ENCODE results near the gene CTAG1A. TPM values are rescaled to one million over a fixed set of nuclear protein-coding genes. Genes with fewer than 3 reads are reported as not detected.

The CTAG1A gene
- total and polyA plus RNA-seq, 9 of the 15 experiments (the other 6 are each of a cell fraction or from before 2014, with no cell fraction given) = 0.32 TPM; not detected in 8

DNA sequence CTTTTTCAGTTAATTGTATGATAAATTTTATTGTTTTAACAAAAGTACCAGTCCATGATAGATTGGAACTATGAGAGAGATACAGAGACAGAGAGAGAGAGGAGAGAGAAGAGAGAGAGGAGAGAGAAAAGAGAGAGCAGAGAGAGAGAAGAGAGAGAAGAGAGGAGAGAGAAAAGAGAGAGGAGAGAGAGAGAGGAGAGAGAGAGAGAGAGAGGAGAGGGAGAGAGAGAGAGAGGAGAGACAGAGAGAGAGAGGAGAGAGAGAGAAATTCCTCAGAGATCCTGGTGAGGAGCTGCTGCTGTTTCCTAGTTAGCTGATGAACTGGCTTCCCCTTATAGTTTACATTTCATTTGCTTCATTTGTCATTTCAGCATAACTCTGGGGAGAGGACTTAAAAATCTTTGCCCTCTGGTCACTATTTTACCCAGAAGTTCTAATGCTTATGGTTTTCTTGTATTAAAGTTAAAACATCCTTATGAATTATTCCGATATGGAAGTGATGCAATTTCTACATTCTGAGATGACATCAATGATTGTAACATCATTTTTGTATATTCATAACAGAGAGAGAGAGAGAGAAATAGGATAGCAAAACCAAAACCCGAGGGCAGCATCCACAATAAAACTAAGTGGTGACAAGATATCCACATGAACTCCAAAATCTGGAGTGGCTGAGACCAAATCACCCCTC, 10.8 kb downstream of the CTAG1A start:
- no peak for DNase-seq (ENCODE audit: extremely low read depth in 1 of 4, low spot score in 3 of 4)
- BruUV-seq (replicated peaks) = no TSS peak
- POLR2A ChIA-PET = no interaction called here
- H3K9me3 ChIP-seq (replicated peaks; ENCODE audit: control insufficient read depth, insufficient read depth, low read depth, low read length) = no peaks in the 10 kb centered on the region; the same call in 1 of the 2 replicates
- CTCF ChIA-PET (ENCODE audit: low intra/inter-chr PET ratio) = no interaction called here
- no peaks in the 10 kb centered on the region for H3K36me3 ChIP-seq (ENCODE audit: control insufficient read depth, insufficient read depth, low read length)
- H2AFZ ChIP-seq (ENCODE audit: low read depth, low read length) = no peak overlapping the region
- no peak overlapping the region for H3K9ac ChIP-seq (ENCODE audit: insufficient read depth in 1 of 2, low read depth in 2 of 2, low read length in 2 of 2)
- intact Hi-C loops (cut with micrococcal nuclease) = no loop called here
- no peak overlapping the region for H3K4me2 ChIP-seq (ENCODE audit: insufficient read depth, low read length)
- 0% methylated on average over 2 of the region's 2 CpGs for WGBS (ENCODE audit: insufficient coverage, low coverage, missing lambda C conversion rate)
- peaks cover 0 to 9% of the 10 kb centered on the region in 2 experiments; a peak in 2 of 5 replicates for H3K4me1 ChIP-seq (replicated peaks in 1 of 2; ENCODE audit: control insufficient read depth in 2 of 2, insufficient read depth in 2 of 2, low read length in 2 of 2)
- H3K9me1 ChIP-seq (ENCODE audit: control insufficient read depth, insufficient read depth, low read length) = no peaks in the 10 kb centered on the region
- H3K27me3 ChIP-seq (ENCODE audit: control insufficient read depth in 2 of 2, insufficient read depth in 2 of 2, low read length in 2 of 2) = peaks cover 0 to 28% of the 10 kb centered on the region in 2 experiments; a peak in 2 of 5 replicates
- no peaks in the 10 kb centered on the region for H4K20me1 ChIP-seq (replicated peaks; ENCODE audit: control insufficient read depth, insufficient read depth, low read length)
- ATAC-seq = no peak
- in situ Hi-C loops (cut with MboI) = loop anchor here (25.0 kb wide), 1 partner anchor 142 kb away; no protein-coding TSS in a partner anchor
- H3K27ac ChIP-seq (ENCODE audit: extremely low read depth, low read depth, low read length) = no peak overlapping the region
- no peak for FAIRE-seq
- no peaks in the 10 kb centered on the region for H3K79me2 ChIP-seq (ENCODE audit: control insufficient read depth, insufficient read depth, low read length)
- H3K4me3 ChIP-seq = no peak overlapping the region
- TF ChIP-seq PML (IDR thresholded peaks at IDR 0.05; ENCODE audit: low read length) (no peak), ZBTB5 (IDR thresholded peaks at IDR 0.05) (no peak), SPI1 (IDR thresholded peaks at IDR 0.05; ENCODE audit: borderline replicate concordance, low read depth, low read length) (no peak), BRF2 (IDR thresholded peaks at IDR 0.05; ENCODE audit: borderline replicate concordance, insufficient read depth, insufficient read length) (no peak), MTF1 (CRISPR knock-in tag; IDR thresholded peaks at IDR 0.05; ENCODE audit: borderline replicate concordance) (no peak), SREBF2 (CRISPR knock-in tag; IDR thresholded peaks at IDR 0.05) (no peak), NCOA1 (IDR thresholded peaks at IDR 0.05; ENCODE audit: low read depth) (no peak), HOXB6 (CRISPR knock-in tag; IDR thresholded peaks at IDR 0.05; ENCODE audit: borderline replicate concordance) (no peak), MAFG (tag; conservative IDR thresholded peaks at IDR 0.05) (no peak), DLX4 (CRISPR knock-in tag; IDR thresholded peaks at IDR 0.05) (no peak)
- TF ChIP-seq, protein P1, sequence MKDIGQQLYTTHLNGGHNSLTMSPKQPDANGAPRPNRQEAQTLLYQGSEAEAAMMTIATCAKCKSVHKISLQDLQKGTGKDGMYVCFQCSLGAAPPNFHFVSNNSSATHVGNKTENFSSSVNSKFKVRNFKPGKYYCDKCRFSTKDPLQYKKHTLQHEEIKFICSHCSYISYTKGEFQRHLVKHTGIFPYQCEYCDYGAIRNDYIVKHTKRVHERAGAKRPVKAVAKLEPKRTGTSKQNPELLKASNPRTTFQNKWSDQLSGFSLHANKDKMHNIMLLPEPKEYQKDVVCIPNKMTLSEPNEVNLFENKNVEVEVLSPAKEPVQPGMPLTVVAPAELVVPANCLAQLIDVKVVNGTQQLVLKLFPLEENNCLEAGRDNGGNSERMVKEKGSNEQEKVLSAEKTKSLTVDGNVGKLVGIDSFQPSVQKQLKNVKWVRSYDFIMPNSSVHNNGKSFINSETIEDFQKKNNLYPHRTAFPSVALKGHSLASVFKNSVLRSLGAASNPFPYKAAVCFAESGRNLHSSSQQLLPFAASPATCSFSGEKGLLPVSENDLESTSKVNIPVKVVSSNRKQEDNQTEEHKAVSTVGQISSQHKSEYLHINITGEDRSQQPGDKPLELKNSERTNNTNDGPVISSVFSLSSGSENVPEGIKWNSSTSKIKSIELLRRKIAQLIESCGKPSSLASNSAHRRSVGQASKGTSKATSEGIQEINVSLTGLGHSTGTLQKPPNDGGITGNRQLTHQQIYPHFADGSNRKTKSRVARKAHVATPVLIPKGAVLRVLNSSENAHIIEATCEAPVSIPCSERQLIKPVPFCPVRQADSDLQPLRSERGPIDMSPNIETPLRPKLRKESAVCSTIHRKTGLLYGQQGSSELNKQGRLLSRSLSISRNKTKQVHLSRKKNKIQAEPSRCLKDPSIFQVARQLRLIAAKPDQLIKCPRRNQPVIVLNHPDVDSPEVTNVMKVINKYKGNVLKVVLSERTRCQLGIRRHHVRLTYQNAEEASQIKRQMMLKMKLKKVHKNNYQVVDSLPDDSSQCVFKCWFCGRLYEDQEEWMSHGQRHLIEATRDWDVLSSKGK (CRISPR knock-in tag; IDR thresholded peaks at IDR 0.05) = no peak
- TF ChIP-seq, protein P2, sequence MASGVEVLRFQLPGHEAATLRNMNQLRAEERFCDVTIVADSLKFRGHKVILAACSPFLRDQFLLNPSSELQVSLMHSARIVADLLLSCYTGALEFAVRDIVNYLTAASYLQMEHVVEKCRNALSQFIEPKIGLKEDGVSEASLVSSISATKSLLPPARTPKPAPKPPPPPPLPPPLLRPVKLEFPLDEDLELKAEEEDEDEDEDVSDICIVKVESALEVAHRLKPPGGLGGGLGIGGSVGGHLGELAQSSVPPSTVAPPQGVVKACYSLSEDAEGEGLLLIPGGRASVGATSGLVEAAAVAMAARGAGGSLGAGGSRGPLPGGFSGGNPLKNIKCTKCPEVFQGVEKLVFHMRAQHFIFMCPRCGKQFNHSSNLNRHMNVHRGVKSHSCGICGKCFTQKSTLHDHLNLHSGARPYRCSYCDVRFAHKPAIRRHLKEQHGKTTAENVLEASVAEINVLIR (CRISPR knock-in tag; IDR thresholded peaks at IDR 0.05) = no peak
